Spleen (tissue), 7 donors: Measurements from ENCODE around the gene BICRA.

ENCODE experiments used
- CTCF ChIP-seq, 11 experiments: fragments of 200-600 bp in 7 of 11; fragments of 450-650 bp in 4 of 11; sonication (generic) in 4 of 11; IDR thresholded peaks in 8 of 11; conservative IDR thresholded peaks in 3 of 11; 1 replicate in 7 of 11; 2 replicates in 4 of 11; pipeline versions ENCODE4 v1.4.0 to v1.8.0; 2016 to 2021; ENCODE audit warnings: antibody characterized with exemption in 11 of 11, inconsistent platforms in 4 of 11, mild to moderate bottlenecking in 1 of 11
- POLR2AphosphoS5 ChIP-seq, 3 donors: sonication (generic); formaldehyde crosslinking; IDR thresholded peaks; one replicate each; pipeline ENCODE4 v1.5.1; 2017; ENCODE audit warnings: antibody characterized with exemption in 3 of 3
- donor health status: DM: no; HTN: no; CAD: no; lungs with moderate emphysema.
- donor health status: DM: no; HTN: no; CAD: no.
- donor health status: DM: no; HTN: no; CAD: no.

- TF ChIP-seq CTCF (IDR thresholded peaks at IDR 0.05 in 8 of 11, conservative IDR thresholded peaks at IDR 0.05 in 3 of 11) (peak; percentile 35 to 85 (median 81)), POLR2AphosphoS5 (IDR thresholded peaks at IDR 0.05) (peak in 1 of 3 donors; percentile 25)
These were observed 98.4 kb downstream of the BICRA start for GRCh38 chr19:47707135-47707925.
